ENCODE results near the gene HS6ST2. TPM values are rescaled to one million over a fixed set of nuclear protein-coding genes. Genes with fewer than 3 reads are reported as not detected.

HS6ST2 gene
- total and polyA plus RNA-seq, 9 of the 15 experiments (the other 6 are each of a cell fraction or from before 2014, with no cell fraction given): not detected

- H3K9me1 ChIP-seq (ENCODE audit: control insufficient read depth, insufficient read depth, low read length): no peaks in the 10 kb centered on the region
- POLR2A ChIA-PET: no interaction called here
- H3K4me3 ChIP-seq: no peak overlapping the region
- H3K9ac ChIP-seq (ENCODE audit: insufficient read depth in 1 of 2, low read depth in 2 of 2, low read length in 2 of 2): no peak overlapping the region
- H3K36me3 ChIP-seq (ENCODE audit: control insufficient read depth, insufficient read depth, low read length): no peaks in the 10 kb centered on the region
- WGBS (ENCODE audit: insufficient coverage, low coverage, missing lambda C conversion rate): 0% methylated on average over 2 of the region's 3 CpGs
- no peaks in the 10 kb centered on the region for H4K20me1 ChIP-seq (replicated peaks; ENCODE audit: control insufficient read depth, insufficient read depth, low read length)
- in situ Hi-C loops (cut with MboI) (no loop called here), intact Hi-C loops (cut with micrococcal nuclease) (no loop called here)
- FAIRE-seq: no peak
- CTCF ChIA-PET (ENCODE audit: low intra/inter-chr PET ratio): no interaction called here
- no peaks in the 10 kb centered on the region for H3K27me3 ChIP-seq (ENCODE audit: control insufficient read depth in 2 of 2, insufficient read depth in 2 of 2, low read length in 2 of 2)
- no peak for DNase-seq (ENCODE audit: extremely low read depth in 1 of 4, low spot score in 3 of 4)
- no peaks in the 10 kb centered on the region for H3K79me2 ChIP-seq (ENCODE audit: control insufficient read depth, insufficient read depth, low read length)
- H3K27ac ChIP-seq (ENCODE audit: extremely low read depth, low read depth, low read length): no peak overlapping the region
- BruUV-seq (replicated peaks): no TSS peak
- H2AFZ ChIP-seq (ENCODE audit: low read depth, low read length): no peak overlapping the region
- H3K9me3 ChIP-seq (replicated peaks; ENCODE audit: control insufficient read depth, insufficient read depth, low read depth, low read length): no peaks in the 10 kb centered on the region
- no peak for ATAC-seq
- H3K4me1 ChIP-seq (replicated peaks in 1 of 2; ENCODE audit: control insufficient read depth in 2 of 2, insufficient read depth in 2 of 2, low read length in 2 of 2): no peaks in the 10 kb centered on the region
- no peak overlapping the region for H3K4me2 ChIP-seq (ENCODE audit: insufficient read depth, low read length)
- no peak for TF ChIP-seq POLR3G (IDR thresholded peaks at IDR 0.05; ENCODE audit: extremely low read depth, insufficient read length, insufficient replicate concordance)
- no peak for TF ChIP-seq ZNF140 (CRISPR knock-in tag; IDR thresholded peaks at IDR 0.05)
- no peak for TF ChIP-seq FOXM1 (IDR thresholded peaks at IDR 0.05; ENCODE audit: low read depth)
- no peak for TF ChIP-seq FOXM1 (CRISPR knock-in tag; IDR thresholded peaks at IDR 0.05; ENCODE audit: low read depth)
- TF ChIP-seq SRSF3 (IDR thresholded peaks at IDR 0.05; ENCODE audit: insufficient read depth, low read length): no peak
- TF ChIP-seq MECOM (CRISPR knock-in tag; IDR thresholded peaks at IDR 0.05): no peak
- no peak for TF ChIP-seq RB1 (IDR thresholded peaks at IDR 0.05; ENCODE audit: low read depth)
- no peak for TF ChIP-seq CHD7 (IDR thresholded peaks at IDR 0.05; ENCODE audit: low read depth, low read length)
- TF ChIP-seq POLR2AphosphoS5 (IDR thresholded peaks at IDR 0.05; ENCODE audit: control insufficient read depth, insufficient read depth, low read depth, low read length): no peak
- TF ChIP-seq PKNOX1 (IDR thresholded peaks at IDR 0.05): no peak
- no peak for TF ChIP-seq NFYB (IDR thresholded peaks at IDR 0.05; ENCODE audit: extremely low read depth, insufficient read length)
- TF ChIP-seq HDAC6 (IDR thresholded peaks at IDR 0.05; ENCODE audit: low read depth, low read length): no peak
These were observed 147.9 kb downstream of the HS6ST2 start for GRCh38 chrX:132810488-132810887.

Data from K562 (cell line).